Liver (tissue), 3 donors: Measurements from ENCODE around the gene LRRC8A.
"Not testable (repeated sequence)": the region's sequence is repeated elsewhere in the genome, so short reads cannot be mapped to it uniquely, and the experiment has no call there.

Experiments
- ATF3 ChIP-seq: IDR thresholded peaks from 2 replicates; pipeline ENCODE4 v1.6.1; 2016; ENCODE audit warnings: antibody characterized with exemption
- CTCF ChIP-seq: fragments of 150-350 bp; IDR thresholded peaks from 2 replicates; pipeline ENCODE4 v1.5.1; 2017; ENCODE audit warnings: improper control_type of control experiment, low read depth, low read length; ENCODE audit not compliant: missing input control
- FOXA1 ChIP-seq: IDR thresholded peaks from 2 replicates; pipeline ENCODE4 v1.6.1; 2016; ENCODE audit warnings: antibody characterized with exemption
- GABPA ChIP-seq, 2 donors: IDR thresholded peaks in 1 of 2; conservative IDR thresholded peaks in 1 of 2; 2 replicates each; pipeline ENCODE4 v1.6.1; 2016; ENCODE audit warnings: antibody characterized with exemption in 2 of 2, mild to moderate bottlenecking in 1 of 2, moderate library complexity in 1 of 2
- HNF4A ChIP-seq, 2 donors: conservative IDR thresholded peaks; 2 replicates each; pipeline ENCODE4 v1.6.1; 2016; ENCODE audit warnings: antibody characterized with exemption in 2 of 2, mild to moderate bottlenecking in 2 of 2
- REST ChIP-seq: IDR thresholded peaks from 2 replicates; pipeline ENCODE4 v1.6.1; 2016; ENCODE audit warnings: antibody characterized with exemption, mild to moderate bottlenecking
- RXRA ChIP-seq, 2 donors: IDR thresholded peaks; 2 replicates each; pipeline ENCODE4 v1.6.1; 2017 to 2018; ENCODE audit warnings: antibody characterized with exemption in 2 of 2, mild to moderate bottlenecking in 1 of 2
- TAF1 ChIP-seq: conservative IDR thresholded peaks from 2 replicates; pipeline ENCODE4 v1.6.1; 2016; ENCODE audit warnings: antibody characterized with exemption, mild to moderate bottlenecking
- TF ChIP-seq, protein P1 (sequence below): IDR thresholded peaks from 2 replicates; pipeline ENCODE4 v1.6.1; 2016; ENCODE audit warnings: antibody characterized with exemption
- TF ChIP-seq, protein P2 (sequence below): IDR thresholded peaks from 2 replicates; pipeline ENCODE4 v1.6.1; 2016; ENCODE audit warnings: antibody characterized with exemption
- donor health status: healthy.
- donor health status: healthy.

DNA sequence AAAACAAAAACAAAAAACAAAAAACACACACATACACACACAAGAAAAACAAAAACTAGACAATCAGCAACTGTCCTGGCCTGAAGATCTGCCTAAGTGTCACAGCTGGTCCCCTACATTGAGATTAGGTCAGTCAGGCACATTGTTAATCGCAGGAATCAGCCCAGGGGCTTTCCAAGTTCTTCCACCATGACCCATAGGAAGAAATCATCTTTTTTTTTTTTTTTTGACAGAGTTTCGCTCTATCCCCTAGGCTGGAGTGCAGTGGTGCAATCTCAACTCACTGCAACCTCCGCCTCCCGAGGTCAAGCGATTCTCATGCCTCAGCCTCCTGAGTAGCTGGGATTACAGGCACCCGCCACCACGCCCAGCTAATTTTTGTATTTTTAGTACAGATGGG is 38.8 kb upstream of the LRRC8A start:
- TF ChIP-seq TAF1; CTCF; ATF3; REST; GABPA (IDR thresholded peaks at IDR 0.05 in 1 of 2, conservative IDR thresholded peaks at IDR 0.05 in 1 of 2); FOXA1; HNF4A (conservative IDR thresholded peaks at IDR 0.05); RXRA (IDR thresholded peaks at IDR 0.05): not testable (repeated sequence)
- TF ChIP-seq, protein P1, sequence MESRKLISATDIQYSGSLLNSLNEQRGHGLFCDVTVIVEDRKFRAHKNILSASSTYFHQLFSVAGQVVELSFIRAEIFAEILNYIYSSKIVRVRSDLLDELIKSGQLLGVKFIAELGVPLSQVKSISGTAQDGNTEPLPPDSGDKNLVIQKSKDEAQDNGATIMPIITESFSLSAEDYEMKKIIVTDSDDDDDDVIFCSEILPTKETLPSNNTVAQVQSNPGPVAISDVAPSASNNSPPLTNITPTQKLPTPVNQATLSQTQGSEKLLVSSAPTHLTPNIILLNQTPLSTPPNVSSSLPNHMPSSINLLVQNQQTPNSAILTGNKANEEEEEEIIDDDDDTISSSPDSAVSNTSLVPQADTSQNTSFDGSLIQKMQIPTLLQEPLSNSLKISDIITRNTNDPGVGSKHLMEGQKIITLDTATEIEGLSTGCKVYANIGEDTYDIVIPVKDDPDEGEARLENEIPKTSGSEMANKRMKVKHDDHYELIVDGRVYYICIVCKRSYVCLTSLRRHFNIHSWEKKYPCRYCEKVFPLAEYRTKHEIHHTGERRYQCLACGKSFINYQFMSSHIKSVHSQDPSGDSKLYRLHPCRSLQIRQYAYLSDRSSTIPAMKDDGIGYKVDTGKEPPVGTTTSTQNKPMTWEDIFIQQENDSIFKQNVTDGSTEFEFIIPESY: not testable (repeated sequence)
- TF ChIP-seq, protein P2, sequence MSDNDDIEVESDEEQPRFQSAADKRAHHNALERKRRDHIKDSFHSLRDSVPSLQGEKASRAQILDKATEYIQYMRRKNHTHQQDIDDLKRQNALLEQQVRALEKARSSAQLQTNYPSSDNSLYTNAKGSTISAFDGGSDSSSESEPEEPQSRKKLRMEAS: not testable (repeated sequence)
